GM23338 (cell line): ENCODE measurements around the gene POU1F1. TPM values are rescaled to one million over a fixed set of nuclear protein-coding genes. Genes with fewer than 3 reads are reported as not detected.

Source experiments
- ATAC-seq: fragments of 200-7000 bp; cut with Tn5 transposase; 3 replicates; pipeline ENCODE4 v1.9.1; 2020
- DNase-seq: peaks from one replicate; pipeline ENCODE4 v3.0.0-alpha.2; 2015; ENCODE audit warnings: low spot score
- H2AFZ ChIP-seq: fragments of 200-600 bp; sonication (generic); 2 replicates; pipeline ENCODE4 v1.8.0; 2016; ENCODE audit warnings: antibody characterized with exemption, mild to moderate bottlenecking, moderate library complexity
- H3F3A ChIP-seq: fragments of 200-600 bp; sonication (generic); replicated peaks from 2 replicates; pipeline ENCODE4 v1.8.0; 2017; ENCODE audit warnings: antibody characterized with exemption, mixed run types, low read depth
- H3K27ac ChIP-seq: fragments of 200-600 bp; sonication (generic); 2 replicates; pipeline ENCODE4 v1.6.1; 2016; ENCODE audit warnings: low read depth
- H3K27me3 ChIP-seq: fragments of 200-600 bp; sonication (generic); 2 replicates; pipeline ENCODE4 v1.8.0; 2016; ENCODE audit warnings: mild to moderate bottlenecking, mixed run types, moderate library complexity; ENCODE audit not compliant: insufficient read depth
- H3K36me3 ChIP-seq: fragments of 200-600 bp; sonication (generic); 2 replicates; pipeline ENCODE4 v1.8.0; 2016; ENCODE audit warnings: mild to moderate bottlenecking; ENCODE audit not compliant: insufficient read depth
- H3K4me1 ChIP-seq: fragments of 200-600 bp; sonication (generic); 2 replicates; pipeline ENCODE4 v1.8.0; 2016; ENCODE audit warnings: mild to moderate bottlenecking, moderate library complexity; ENCODE audit not compliant: insufficient read depth
- H3K4me2 ChIP-seq: fragments of 200-600 bp; sonication (generic); 2 replicates; pipeline ENCODE4 v1.7.1; 2017; ENCODE audit warnings: mixed run types
- H3K4me3 ChIP-seq: fragments of 200-600 bp; sonication (generic); 2 replicates; pipeline ENCODE4 v1.6.1; 2016; ENCODE audit warnings: mixed run types
- H3K79me2 ChIP-seq: fragments of 200-600 bp; sonication (generic); replicated peaks from 2 replicates; pipeline ENCODE4 v1.8.0; 2017; ENCODE audit warnings: mild to moderate bottlenecking; ENCODE audit not compliant: insufficient read depth
- H3K9me2 ChIP-seq: fragments of 200-600 bp; sonication (generic); 2 replicates; pipeline ENCODE4 v1.8.0; 2017; ENCODE audit not compliant: insufficient read depth
- H4K20me1 ChIP-seq: fragments of 200-600 bp; sonication (generic); replicated peaks from 2 replicates; pipeline ENCODE4 v1.8.0; 2017; ENCODE audit warnings: mild to moderate bottlenecking; ENCODE audit not compliant: insufficient read depth
- H3K27ac Mint-ChIP-seq: 2 replicates; pipeline ENCODE4 v1.8.0; 2020; ENCODE audit warnings: inconsistent platforms, mild to moderate bottlenecking, moderate library complexity, mixed read lengths
- H3K27me3 Mint-ChIP-seq: 3 replicates; pipeline ENCODE4 v1.8.0; 2022; ENCODE audit warnings: low read depth, mild to moderate bottlenecking, moderate library complexity, mixed read lengths, inconsistent platforms; ENCODE audit not compliant: insufficient read depth, poor library complexity
- H3K36me3 Mint-ChIP-seq: 3 replicates; pipeline ENCODE4 v1.8.0; 2021; ENCODE audit warnings: low read depth, mild to moderate bottlenecking, inconsistent platforms, moderate library complexity, mixed read lengths
- H3K4me1 Mint-ChIP-seq: 3 replicates; pipeline ENCODE4 v1.8.0; 2020; ENCODE audit warnings: mild to moderate bottlenecking, inconsistent platforms, mixed read lengths
- H3K4me3 Mint-ChIP-seq: 3 replicates; pipeline ENCODE4 v1.8.0; 2021; ENCODE audit warnings: moderate library complexity, mild to moderate bottlenecking, inconsistent platforms, mixed read lengths
- H3K9me3 Mint-ChIP-seq: 3 replicates; pipeline ENCODE4 v1.8.0; 2020; ENCODE audit warnings: moderate library complexity, mild to moderate bottlenecking, inconsistent platforms, mixed read lengths
- CREB1 ChIP-seq: fragments of 250-450 bp; sonication (Bioruptor Pico); IDR thresholded peaks from 2 replicates; pipeline ENCODE4 v1.5.0; 2020; ENCODE audit warnings: low read depth, mild to moderate bottlenecking, moderate library complexity
- CTCF ChIP-seq, 2 experiments: fragments of 200-600 bp in 1 of 2; sonication (generic) in 1 of 2; conservative IDR thresholded peaks; 2 replicates each; pipeline versions ENCODE4 v1.5.1 to v1.6.1; 2016 to 2017; ENCODE audit warnings: antibody characterized with exemption in 2 of 2, low read depth in 2 of 2, mild to moderate bottlenecking in 2 of 2, moderate library complexity in 1 of 2
- EZH2 ChIP-seq: fragments of 200-600 bp; sonication (generic); IDR thresholded peaks from one replicate; pipeline ENCODE4 v1.8.0; 2017; ENCODE audit warnings: antibody characterized with exemption, mild to moderate bottlenecking, low read depth; ENCODE audit not compliant: unreplicated experiment
- JUNB ChIP-seq: IDR thresholded peaks from one replicate; pipeline ENCODE4 v1.6.1; 2016; ENCODE audit warnings: antibody characterized with exemption; ENCODE audit not compliant: unreplicated experiment
- NANOG ChIP-seq: IDR thresholded peaks from 2 replicates; pipeline ENCODE4 v1.6.1; 2016; ENCODE audit warnings: antibody characterized with exemption, borderline replicate concordance
- POLR2AphosphoS5 ChIP-seq: IDR thresholded peaks from 2 replicates; pipeline ENCODE4 v1.6.1; 2016; ENCODE audit warnings: antibody characterized with exemption, low read depth
- STAT1 ChIP-seq: IDR thresholded peaks from one replicate; pipeline ENCODE4 v1.6.1; 2016; ENCODE audit warnings: antibody characterized with exemption; ENCODE audit not compliant: unreplicated experiment
- ZNF114 ChIP-seq: fragments of 250-450 bp; sonication (Bioruptor Pico); IDR thresholded peaks from 2 replicates; pipeline ENCODE4 v1.5.0; 2020; ENCODE audit warnings: mild to moderate bottlenecking, moderate library complexity
- ZNF331 ChIP-seq: fragments of 250-450 bp; sonication (Bioruptor Pico); IDR thresholded peaks from 2 replicates; pipeline ENCODE4 v1.5.0; 2020; ENCODE audit warnings: low read depth, mild to moderate bottlenecking, moderate library complexity
- ZNF462 ChIP-seq: fragments of 250-450 bp; sonication (Bioruptor Pico); IDR thresholded peaks from 2 replicates; pipeline ENCODE4 v1.5.0; 2020; ENCODE audit warnings: mild to moderate bottlenecking, moderate library complexity
- polyA plus RNA-seq: library from polyadenylated mRNA; unstranded; fragments of >200 nt; fragmentation: Nextera tagmentation; extraction: Ambion mirVana; gene quantifications from 2 replicates; pipeline ENCODE4 v1.2.1, GENCODE V29; 2016
- total RNA-seq: library from RNA; depleted of rRNA; stranded (reverse); fragments of >200 nt; shearing (Covaris generic); gene quantifications from 2 replicates; pipeline ENCODE4 v1.2.3, GENCODE V29; 2014
- TF ChIP-seq, protein P1 (sequence below): IDR thresholded peaks from 2 replicates; pipeline ENCODE4 v1.6.1; 2016; ENCODE audit warnings: antibody characterized with exemption

POU1F1 gene
- total and polyA plus RNA-seq, 2 experiments from 2014 or later: not detected

GRCh38 chr3:87229113-87229512 is 47.3 kb downstream of the POU1F1 start:
- H4K20me1 ChIP-seq: 0 out of 2 replicates have a peak, but pooled peaks cover 8% of the 10 kb centered on the region
- H3K9me2 ChIP-seq: no peaks in the 10 kb centered on the region
- Mint-ChIP-seq H3K36me3 (no peaks in the 10 kb centered on the region), H3K27me3 (peaks cover 7% of the 10 kb centered on the region), H3K4me1 (peaks cover 47% of the 10 kb centered on the region), H3K9me3 (no peaks in the 10 kb centered on the region), H3K27ac (no peak overlapping the region), H3K4me3 (peak overlapping the region; percentile 93)
- ATAC-seq: no peak
- peaks cover 28% of the 10 kb centered on the region for H3K4me1 ChIP-seq
- DNase-seq: no peak
- peaks cover 67% of the 10 kb centered on the region for H3K79me2 ChIP-seq
- no peaks in the 10 kb centered on the region for H3F3A ChIP-seq
- H3K4me2 ChIP-seq: peak overlapping the region; percentile 78
- peak overlapping the region; percentile 95 for H3K4me3 ChIP-seq
- no peaks in the 10 kb centered on the region for H3K27me3 ChIP-seq
- no peaks in the 10 kb centered on the region for H3K36me3 ChIP-seq
- H2AFZ ChIP-seq: no peak overlapping the region
- no peak for TF ChIP-seq CTCF (conservative IDR thresholded peaks at IDR 0.05; ENCODE audit: low read depth in 2 of 2)
- no peak for TF ChIP-seq STAT1
- no peak overlapping the region for H3K27ac ChIP-seq

- peaks cover 40% of the 10 kb centered on the region for H3K4me1 Mint-ChIP-seq
- Histone ChIP-seq H3K36me3 (no peaks in the 10 kb centered on the region), H3K27me3 (no peaks in the 10 kb centered on the region), H3K4me1 (peaks cover 25% of the 10 kb centered on the region), H3K4me2 (peak overlapping the region; percentile 78), H2AFZ (no peak overlapping the region), H3F3A (no peaks in the 10 kb centered on the region), H3K27ac (no peak overlapping the region), H3K4me3 (peak overlapping the region; percentile 95), H3K79me2 (peaks cover 59% of the 10 kb centered on the region), H3K9me2 (no peaks in the 10 kb centered on the region), H4K20me1 (0 out of 2 replicates have a peak, but pooled peaks cover 8% of the 10 kb centered on the region)
- H3K27ac Mint-ChIP-seq: no peak overlapping the region; the same call in 1 of the 2 replicates
- DNase-seq: no peak
- H3K9me3 Mint-ChIP-seq: no peaks in the 10 kb centered on the region
- ATAC-seq: no peak
- peaks cover 7% of the 10 kb centered on the region for H3K27me3 Mint-ChIP-seq
- no peaks in the 10 kb centered on the region for H3K36me3 Mint-ChIP-seq
- peak overlapping the region; percentile 93 for H3K4me3 Mint-ChIP-seq
- TF ChIP-seq ZNF331: no peak
- no peak for TF ChIP-seq ZNF114 (CRISPR knock-in tag)
- TF ChIP-seq POLR2AphosphoS5: no peak
- TF ChIP-seq NANOG: no peak
- no peak for TF ChIP-seq JUNB
- TF ChIP-seq EZH2: no peak
- TF ChIP-seq, protein P1, sequence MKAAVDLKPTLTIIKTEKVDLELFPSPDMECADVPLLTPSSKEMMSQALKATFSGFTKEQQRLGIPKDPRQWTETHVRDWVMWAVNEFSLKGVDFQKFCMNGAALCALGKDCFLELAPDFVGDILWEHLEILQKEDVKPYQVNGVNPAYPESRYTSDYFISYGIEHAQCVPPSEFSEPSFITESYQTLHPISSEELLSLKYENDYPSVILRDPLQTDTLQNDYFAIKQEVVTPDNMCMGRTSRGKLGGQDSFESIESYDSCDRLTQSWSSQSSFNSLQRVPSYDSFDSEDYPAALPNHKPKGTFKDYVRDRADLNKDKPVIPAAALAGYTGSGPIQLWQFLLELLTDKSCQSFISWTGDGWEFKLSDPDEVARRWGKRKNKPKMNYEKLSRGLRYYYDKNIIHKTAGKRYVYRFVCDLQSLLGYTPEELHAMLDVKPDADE: no peak
- TF ChIP-seq CREB1: no peak
- TF ChIP-seq CTCF (conservative IDR thresholded peaks at IDR 0.05; ENCODE audit: low read depth in 2 of 2): no peak
- TF ChIP-seq STAT1: no peak
- TF ChIP-seq ZNF462 (CRISPR knock-in tag): no peak
Observed at GRCh38 chr3:87228316-87228715, 48.1 kb downstream of the POU1F1 start.
